Fibroblast of upper back skin (primary cell): Measurements from ENCODE around the gene CALHM5.
A peak's percentile ranks its signal among the peaks of the same experiment; 100 is the strongest.

Experiments used
- DNase-seq: peaks from one replicate; pipeline ENCODE4 v3.0.0-alpha.2; 2013

The CALHM5 gene

GRCh38 chr6:116556065-116556464 lies 44.6 kb downstream of the CALHM5 start:
- DNase-seq = peak; percentile 89

- DNase-seq = no peak
These were observed 45.5 kb downstream of the CALHM5 start for GRCh38 chr6:116556814-116557415.

- peak; percentile 98 for DNase-seq
These were observed 46.5 kb downstream of the CALHM5 start for GRCh38 chr6:116557893-116558292.

- DNase-seq = no peak
These were observed 48.7 kb downstream of the CALHM5 start for GRCh38 chr6:116560130-116560529.

- peak; percentile 78 for DNase-seq
These were observed 50.1 kb downstream of the CALHM5 start for GRCh38 chr6:116561377-116562018.

GRCh38 chr6:116562019-116562403 lies 50.6 kb downstream of the CALHM5 start:
- no peak for DNase-seq

GRCh38 chr6:116562614-116563013 lies 51.2 kb downstream of the CALHM5 start:
- no peak for DNase-seq

- DNase-seq = no peak
These were observed 52.4 kb downstream of the CALHM5 start for GRCh38 chr6:116563830-116564229.

- peak; percentile 83 for DNase-seq
These were observed 52.9 kb downstream of the CALHM5 start for GRCh38 chr6:116564311-116564710.

- peak; percentile 17 for DNase-seq
These were observed 53.8 kb downstream of the CALHM5 start for GRCh38 chr6:116564921-116565872.

GRCh38 chr6:116568111-116568510 lies 56.7 kb downstream of the CALHM5 start:
- peak; percentile 63 for DNase-seq

- DNase-seq = no peak
These were observed 57.6 kb downstream of the CALHM5 start for GRCh38 chr6:116568821-116569755.

- DNase-seq = peak; percentile 100
These were observed 59.6 kb downstream of the CALHM5 start, which contains the start of gene RWDD1 for GRCh38 chr6:116570856-116571682. RWDD1 (plus strand) TSS chr6:116571504; CDS start chr6:116571583, 79 bp downstream.

GRCh38 chr6:116571683-116572000 lies 60.2 kb downstream of the CALHM5 start:
- DNase-seq = no peak

GRCh38 chr6:116572162-116572561 lies 60.7 kb downstream of the CALHM5 start:
- DNase-seq = peak; percentile 28
